Right cardiac atrium (tissue), 5 donors: ENCODE results near the gene CENPO. TPM values are rescaled to one million over a fixed set of nuclear protein-coding genes. Genes with fewer than 3 reads are reported as not detected.
A peak's percentile ranks its signal among the peaks of the same experiment; 100 is the strongest.

ENCODE experiments used
- ATAC-seq, 2 donors: fragments of 200-7000 bp; cut with Tn5 transposase; one replicate each; pipeline versions ENCODE4 v1.8.0 to v1.9.1; 2020; ENCODE audit warnings: moderate library complexity in 2 of 2, mild to moderate bottlenecking in 1 of 2
- DNase-seq, 3 donors: peaks; one replicate each; pipeline ENCODE4 v3.0.0-alpha.2; 2020
- H3K27ac ChIP-seq: one replicate; pipeline ENCODE4 v1.5.1; 2013; ENCODE audit warnings: mild to moderate bottlenecking, low read length, control low read depth, moderate library complexity
- H3K27me3 ChIP-seq: one replicate; pipeline ENCODE4 v1.6.1; 2013; ENCODE audit not compliant: control insufficient read depth, insufficient read depth
- H3K4me1 ChIP-seq: one replicate; pipeline ENCODE4 v1.6.1; 2013; ENCODE audit warnings: low read length; ENCODE audit not compliant: control insufficient read depth, insufficient read depth
- H3K4me3 ChIP-seq: one replicate; pipeline ENCODE4 v1.5.1; 2013; ENCODE audit warnings: low read length, control low read depth
- H3K9me3 ChIP-seq: one replicate; pipeline ENCODE4 v1.6.1; 2013; ENCODE audit warnings: low read length; ENCODE audit not compliant: control insufficient read depth
- WGBS: extraction: QIAGEN DNeasy Blood & Tissue Kit; methylation state at CpG from one replicate; pipeline ENCODE4 v1.1.7; 2013; 5-methylcytosine and 5-hydroxymethylcytosine counted together
- intact Hi-C, 4 donors: fragments of 100-400 bp; cut with DNase I; formaldehyde crosslinking; loops; one replicate each; pipeline versions ENCODE4 v1.11.0 to v1.14.0; 2022 to 2023
- long read RNA-seq, 4 donors: library from polyadenylated mRNA; unstranded; transcript quantifications; one replicate each; pipeline ENCODE4 v2.0.0, GENCODE V29; 2020 to 2021
- polyA plus RNA-seq: library from polyadenylated mRNA; stranded (reverse); fragments of 200-250 nt; gene quantifications from one replicate; pipeline ENCODE4 v1.2.3, GENCODE V29; 2013
- total RNA-seq, 4 donors: library from RNA; stranded (reverse); fragmentation: NEBNext Ultra II Directional; extraction: Animal tissue kit (Norgen Biotek cat#: 25700); gene quantifications; one replicate each; pipeline ENCODE4 v1.2.1, GENCODE V29; 2021
- donor health status: healthy with polysubstance abuse.
- donor health status: DM: no; HTN: yes; CAD: no.
- donor health status: DM: no; HTN: no; CAD: no.
- donor health status: DM: no; HTN: yes; CAD: no; lungs with severe emphysema.
- donor health status: DM: yes; HTN: yes; CAD: no.

Gene CENPO
- total RNA-seq = 1 to 10 TPM; 2.0 to 4.5 (median 3.6) TPM
- polyA plus RNA-seq = 1.6 TPM
- long read RNA-seq, donor 1, full-length matches to known transcripts = 1 of 2 reads
- long read RNA-seq, donor 1, partial matches to known transcripts = 0 of 2 reads
- long read RNA-seq, donor 1, other reads (novel, unspliced or antisense) = 1 of 2 reads
- long read RNA-seq, donor 2, partial matches to known transcripts = 0 of 1 reads
- long read RNA-seq, donor 2, other reads (novel, unspliced or antisense) = 1 of 1 reads
- long read RNA-seq, donor 3, full-length matches to known transcripts = 2 of 7 reads
- long read RNA-seq, donor 3, partial matches to known transcripts = 0 of 7 reads
- long read RNA-seq, donor 3, other reads (novel, unspliced or antisense) = 5 of 7 reads
- long read RNA-seq, donor 4, full-length matches to known transcripts = 1 of 2 reads
- long read RNA-seq, donor 4, partial matches to known transcripts = 1 of 2 reads
- long read RNA-seq, donor 4, other reads (novel, unspliced or antisense) = 0 of 2 reads

- intact Hi-C loops = no loop called here
- H3K27me3 ChIP-seq = no peaks in the 10 kb centered on the region
- H3K4me3 ChIP-seq = peak within 1 kb of the TSS; percentile 69
- H3K9me3 ChIP-seq = no peaks in the 10 kb centered on the region
- WGBS = under 1% methylated on average over 74 of the region's 74 CpGs
- DNase-seq (peak; percentile 97 to 99 (median 98)), ATAC-seq (peak; percentile 99)
- peaks cover 2% of the 10 kb centered on the region for H3K4me1 ChIP-seq
- H3K27ac ChIP-seq = peak within 1 kb of the TSS; percentile 99
Measured at GRCh38 chr2:24792874-24793760, at the start of gene CENPO, which contains the start of gene PTRHD1. CENPO (plus strand) TSS chr2:24793425; CDS start chr2:24793920, 495 bp downstream. PTRHD1 (minus strand) TSS chr2:24793391; CDS start chr2:24793377, 14 bp downstream.

- Histone ChIP-seq H3K9me3 (no peaks in the 10 kb centered on the region), H3K27ac (no peak overlapping the region), H3K4me1 (no peaks in the 10 kb centered on the region), H3K4me3 (no peak overlapping the region), H3K27me3 (no peaks in the 10 kb centered on the region)
- ATAC-seq (no peak), DNase-seq (no peak)
- WGBS = 65% methylated on average over 3 of the region's 3 CpGs
- intact Hi-C loops = no loop called here
Measured at GRCh38 chr2:24743924-24744323, 49.3 kb upstream of the CENPO start.

- Histone ChIP-seq H3K4me3 (no peak overlapping the region), H3K4me1 (no peaks in the 10 kb centered on the region), H3K27me3 (no peaks in the 10 kb centered on the region), H3K9me3 (no peaks in the 10 kb centered on the region), H3K27ac (no peak overlapping the region)
- DNase-seq (no peak), ATAC-seq (no peak)
- intact Hi-C loops = no loop called here
- WGBS = 49% methylated on average over 1 of the region's 1 CpG
Measured at GRCh38 chr2:24744356-24744755, 48.9 kb upstream of the CENPO start.

- DNase-seq (no peak), ATAC-seq (no peak)
- 72% methylated on average over 2 of the region's 2 CpGs for WGBS
- H3K27me3 ChIP-seq = no peaks in the 10 kb centered on the region
- H3K4me1 ChIP-seq = no peaks in the 10 kb centered on the region
- H3K9me3 ChIP-seq = no peaks in the 10 kb centered on the region
- intact Hi-C loops = no loop called here
- no peak overlapping the region for H3K4me3 ChIP-seq
- H3K27ac ChIP-seq = no peak overlapping the region
Measured at GRCh38 chr2:24745825-24746224, 47.4 kb upstream of the CENPO start.

- no peak overlapping the region for H3K4me3 ChIP-seq
- no peaks in the 10 kb centered on the region for H3K4me1 ChIP-seq
- intact Hi-C loops = no loop called here
- WGBS = 99% methylated on average over 3 of the region's 3 CpGs
- DNase-seq (no peak), ATAC-seq (no peak)
- no peaks in the 10 kb centered on the region for H3K27me3 ChIP-seq
- H3K9me3 ChIP-seq = no peaks in the 10 kb centered on the region
- H3K27ac ChIP-seq = no peak overlapping the region
Measured at GRCh38 chr2:24747299-24747698, 45.9 kb upstream of the CENPO start.

GRCh38 chr2:24749069-24749691 is 44.0 kb upstream of the CENPO start:
- H3K4me3 ChIP-seq = no peak overlapping the region
- ATAC-seq (no peak), DNase-seq (no peak)
- no peaks in the 10 kb centered on the region for H3K4me1 ChIP-seq
- no peaks in the 10 kb centered on the region for H3K9me3 ChIP-seq
- WGBS = 95% methylated on average over 7 of the region's 7 CpGs
- intact Hi-C loops = no loop called here
- H3K27me3 ChIP-seq = no peaks in the 10 kb centered on the region
- no peak overlapping the region for H3K27ac ChIP-seq

- no peak overlapping the region for H3K27ac ChIP-seq
- no peaks in the 10 kb centered on the region for H3K4me1 ChIP-seq
- H3K27me3 ChIP-seq = no peaks in the 10 kb centered on the region
- H3K4me3 ChIP-seq = no peak overlapping the region
- WGBS = 83% methylated on average over 3 of the region's 3 CpGs
- H3K9me3 ChIP-seq = no peaks in the 10 kb centered on the region
- intact Hi-C loops = no loop called here
- no peak for ATAC-seq
- DNase-seq = no peak
Measured at GRCh38 chr2:24754985-24755705, 38.1 kb upstream of the CENPO start.

GRCh38 chr2:24756789-24757188 is 36.4 kb upstream of the CENPO start:
- Histone ChIP-seq H3K4me1 (no peaks in the 10 kb centered on the region), H3K27me3 (no peaks in the 10 kb centered on the region), H3K4me3 (no peak overlapping the region), H3K27ac (no peak overlapping the region), H3K9me3 (no peaks in the 10 kb centered on the region)
- WGBS = 98% methylated on average over 1 of the region's 1 CpG
- no peak for DNase-seq
- intact Hi-C loops = no loop called here
- ATAC-seq = no peak

- ATAC-seq (no peak), DNase-seq (peak in 1 of 3 donors; percentile 62)
- Histone ChIP-seq H3K9me3 (no peaks in the 10 kb centered on the region), H3K27me3 (no peaks in the 10 kb centered on the region), H3K27ac (no peak overlapping the region), H3K4me3 (no peak overlapping the region), H3K4me1 (no peaks in the 10 kb centered on the region)
- intact Hi-C loops = no loop called here
- 83% methylated on average over 5 of the region's 5 CpGs for WGBS
Measured at GRCh38 chr2:24761866-24762265, 31.4 kb upstream of the CENPO start.

- 53% methylated on average over 2 of the region's 2 CpGs for WGBS
- Histone ChIP-seq H3K4me1 (no peaks in the 10 kb centered on the region), H3K27ac (no peak overlapping the region), H3K4me3 (no peak overlapping the region), H3K9me3 (no peaks in the 10 kb centered on the region), H3K27me3 (no peaks in the 10 kb centered on the region)
- intact Hi-C loops = no loop called here
- DNase-seq = no peak
- ATAC-seq = no peak
Measured at GRCh38 chr2:24762518-24762917, 30.7 kb upstream of the CENPO start.
